ENCODE measurements around the gene PLXNA4.
"Not testable (repeated sequence)": the region's sequence is repeated elsewhere in the genome, so short reads cannot be mapped to it uniquely, and the experiment has no call there.

PLXNA4 gene, protein sequence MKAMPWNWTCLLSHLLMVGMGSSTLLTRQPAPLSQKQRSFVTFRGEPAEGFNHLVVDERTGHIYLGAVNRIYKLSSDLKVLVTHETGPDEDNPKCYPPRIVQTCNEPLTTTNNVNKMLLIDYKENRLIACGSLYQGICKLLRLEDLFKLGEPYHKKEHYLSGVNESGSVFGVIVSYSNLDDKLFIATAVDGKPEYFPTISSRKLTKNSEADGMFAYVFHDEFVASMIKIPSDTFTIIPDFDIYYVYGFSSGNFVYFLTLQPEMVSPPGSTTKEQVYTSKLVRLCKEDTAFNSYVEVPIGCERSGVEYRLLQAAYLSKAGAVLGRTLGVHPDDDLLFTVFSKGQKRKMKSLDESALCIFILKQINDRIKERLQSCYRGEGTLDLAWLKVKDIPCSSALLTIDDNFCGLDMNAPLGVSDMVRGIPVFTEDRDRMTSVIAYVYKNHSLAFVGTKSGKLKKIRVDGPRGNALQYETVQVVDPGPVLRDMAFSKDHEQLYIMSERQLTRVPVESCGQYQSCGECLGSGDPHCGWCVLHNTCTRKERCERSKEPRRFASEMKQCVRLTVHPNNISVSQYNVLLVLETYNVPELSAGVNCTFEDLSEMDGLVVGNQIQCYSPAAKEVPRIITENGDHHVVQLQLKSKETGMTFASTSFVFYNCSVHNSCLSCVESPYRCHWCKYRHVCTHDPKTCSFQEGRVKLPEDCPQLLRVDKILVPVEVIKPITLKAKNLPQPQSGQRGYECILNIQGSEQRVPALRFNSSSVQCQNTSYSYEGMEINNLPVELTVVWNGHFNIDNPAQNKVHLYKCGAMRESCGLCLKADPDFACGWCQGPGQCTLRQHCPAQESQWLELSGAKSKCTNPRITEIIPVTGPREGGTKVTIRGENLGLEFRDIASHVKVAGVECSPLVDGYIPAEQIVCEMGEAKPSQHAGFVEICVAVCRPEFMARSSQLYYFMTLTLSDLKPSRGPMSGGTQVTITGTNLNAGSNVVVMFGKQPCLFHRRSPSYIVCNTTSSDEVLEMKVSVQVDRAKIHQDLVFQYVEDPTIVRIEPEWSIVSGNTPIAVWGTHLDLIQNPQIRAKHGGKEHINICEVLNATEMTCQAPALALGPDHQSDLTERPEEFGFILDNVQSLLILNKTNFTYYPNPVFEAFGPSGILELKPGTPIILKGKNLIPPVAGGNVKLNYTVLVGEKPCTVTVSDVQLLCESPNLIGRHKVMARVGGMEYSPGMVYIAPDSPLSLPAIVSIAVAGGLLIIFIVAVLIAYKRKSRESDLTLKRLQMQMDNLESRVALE (N-terminal part only)

DNA sequence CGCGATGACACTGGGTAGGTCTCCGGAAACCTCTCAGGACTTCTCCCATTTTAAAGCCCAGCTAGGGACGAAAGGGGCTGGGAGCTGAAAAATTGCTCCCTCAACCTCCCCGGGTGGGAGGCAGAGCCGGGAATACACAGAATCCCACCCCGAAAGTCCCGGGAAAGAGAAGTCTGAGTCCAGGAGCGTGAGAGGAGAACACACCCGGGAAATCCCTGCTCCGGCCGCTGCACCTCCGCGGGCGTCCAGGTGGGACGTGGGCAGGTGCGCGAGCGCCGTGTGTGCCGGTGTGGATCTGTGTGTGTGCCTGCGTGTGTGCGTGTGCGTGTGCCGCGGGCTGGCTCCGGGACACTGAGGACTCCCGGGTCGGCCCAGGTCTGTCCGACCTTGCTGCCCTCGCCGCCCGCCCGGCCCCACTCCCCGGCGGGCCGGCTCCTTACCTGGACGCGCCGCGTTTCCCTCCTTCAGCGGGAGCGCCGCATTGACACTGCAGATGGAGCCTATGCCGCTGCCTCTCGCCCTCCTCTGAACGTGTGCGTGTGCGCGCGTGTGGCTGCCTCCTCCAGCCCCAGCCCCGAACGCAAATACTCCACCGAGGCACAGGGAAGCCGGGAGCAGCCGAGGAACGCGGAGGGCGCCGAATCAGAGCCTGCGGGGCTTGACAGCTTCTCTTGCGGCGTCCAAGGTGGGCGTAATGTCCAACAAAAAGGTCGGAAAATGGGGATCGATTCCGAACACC lies at the start of gene PLXNA4:
PLXNA4 (minus strand) TSS at position 489 of the 739 bp plus-strand sequence. CDS start 67,777 bp downstream, outside the sequence.
- FAIRE-seq, result no peak

DNA sequence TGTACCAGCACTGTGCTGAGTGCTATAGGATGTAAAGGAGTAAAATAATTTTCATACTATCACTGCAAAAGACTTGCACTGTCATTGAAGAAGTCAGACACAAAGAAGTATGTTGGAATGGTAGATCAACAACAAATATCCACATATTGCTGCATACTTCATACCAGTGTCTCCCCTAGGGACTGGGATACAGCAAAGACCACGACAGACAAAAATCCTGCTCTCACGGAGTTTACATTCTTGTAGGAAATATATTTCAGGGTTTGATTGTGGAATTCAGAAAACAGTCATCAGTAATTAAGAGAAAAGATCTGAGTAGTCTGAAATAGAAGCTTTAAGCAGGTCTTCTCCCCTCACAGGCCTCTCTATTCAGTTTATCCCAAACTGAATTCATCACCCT lies 49.4 kb upstream of the PLXNA4 start:
- no peak for FAIRE-seq

DNA sequence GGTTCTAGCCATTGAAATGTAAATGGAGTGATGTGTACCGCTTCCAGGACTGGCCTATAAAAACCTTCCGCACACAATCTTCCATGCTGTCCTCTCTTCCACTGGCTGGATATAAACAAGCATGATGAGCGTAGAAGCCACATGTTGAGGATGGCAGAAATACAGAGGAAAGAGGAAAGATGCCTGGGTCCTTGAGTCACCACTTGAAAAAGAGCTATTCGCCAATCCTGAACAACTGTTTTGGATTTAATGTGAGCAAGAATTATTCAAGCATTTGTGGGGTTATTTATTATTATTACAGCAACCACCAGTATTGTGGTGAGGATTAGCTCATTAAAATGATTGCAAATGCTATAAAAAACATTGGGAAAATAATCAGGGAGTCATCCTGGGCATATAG lies 45.8 kb upstream of the PLXNA4 start:
- FAIRE-seq, result no peak

DNA sequence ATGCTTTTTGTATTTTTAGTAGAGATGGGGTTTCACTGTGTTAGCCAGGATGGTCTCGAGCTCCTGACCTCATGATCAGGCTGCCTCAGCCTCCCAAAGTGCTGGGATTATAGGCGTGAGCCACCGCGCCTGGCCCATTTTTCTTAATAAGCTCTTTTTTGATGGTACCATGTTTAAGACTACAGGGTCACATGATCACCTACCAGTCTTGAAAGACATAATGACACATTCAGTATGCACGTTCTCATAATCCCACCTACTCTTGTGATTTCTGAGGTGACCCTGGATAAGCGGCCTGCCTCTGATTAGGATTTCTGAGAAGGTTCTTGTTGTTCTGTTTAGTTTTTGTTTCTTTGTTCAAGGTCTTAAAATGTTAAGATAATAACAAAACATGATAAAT lies 43.7 kb upstream of the PLXNA4 start:
- no peak for FAIRE-seq

DNA sequence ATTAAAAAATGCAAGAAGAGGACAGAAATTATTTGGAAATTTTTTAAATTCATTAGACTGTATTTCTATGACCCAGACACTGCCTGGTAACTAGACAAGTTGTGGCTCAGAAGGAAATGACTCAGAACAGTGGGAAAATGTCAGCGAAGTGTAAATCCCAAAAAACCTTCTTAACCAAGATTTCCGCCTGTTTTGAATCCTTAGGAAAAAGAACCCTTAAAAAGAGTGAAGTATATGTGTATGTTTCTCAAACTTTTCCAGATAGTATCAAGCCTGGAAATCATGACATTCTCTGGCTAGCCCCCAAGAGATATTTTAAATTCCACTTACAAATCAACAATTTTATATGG lies 42.7 kb upstream of the PLXNA4 start:
- FAIRE-seq, result no peak

DNA sequence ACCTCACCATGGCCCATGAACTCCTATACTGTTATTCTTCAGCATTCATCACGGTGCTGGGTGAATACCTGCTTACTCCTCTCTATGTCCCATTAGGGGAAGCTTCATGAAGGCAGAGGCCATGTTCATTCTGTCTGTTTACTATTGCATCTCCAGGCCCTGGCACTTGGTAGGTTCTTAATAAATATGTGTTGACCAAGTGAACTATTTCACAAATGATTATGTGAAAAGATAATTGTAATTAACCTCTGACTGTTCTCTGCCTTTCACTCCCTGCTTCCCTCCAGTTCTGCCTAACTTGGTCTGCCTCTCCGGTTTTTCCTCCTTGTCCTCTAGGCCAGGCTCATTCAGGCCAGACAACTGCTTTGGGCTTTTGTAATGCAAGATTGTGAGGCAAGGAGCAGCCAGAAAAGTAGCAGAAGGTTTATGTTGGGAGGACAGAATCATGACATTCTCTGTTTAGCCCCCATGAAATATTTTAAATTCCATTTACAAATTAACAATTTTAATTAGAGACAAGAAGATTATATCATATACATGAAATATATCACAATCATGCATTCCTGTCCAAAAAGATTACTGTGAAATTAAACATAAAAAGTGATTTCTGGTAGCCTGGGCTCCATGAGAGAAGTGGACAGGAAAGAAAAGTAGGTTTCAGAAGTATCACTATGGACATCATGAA lies 42.1 kb upstream of the PLXNA4 start:
- no peak for FAIRE-seq

DNA sequence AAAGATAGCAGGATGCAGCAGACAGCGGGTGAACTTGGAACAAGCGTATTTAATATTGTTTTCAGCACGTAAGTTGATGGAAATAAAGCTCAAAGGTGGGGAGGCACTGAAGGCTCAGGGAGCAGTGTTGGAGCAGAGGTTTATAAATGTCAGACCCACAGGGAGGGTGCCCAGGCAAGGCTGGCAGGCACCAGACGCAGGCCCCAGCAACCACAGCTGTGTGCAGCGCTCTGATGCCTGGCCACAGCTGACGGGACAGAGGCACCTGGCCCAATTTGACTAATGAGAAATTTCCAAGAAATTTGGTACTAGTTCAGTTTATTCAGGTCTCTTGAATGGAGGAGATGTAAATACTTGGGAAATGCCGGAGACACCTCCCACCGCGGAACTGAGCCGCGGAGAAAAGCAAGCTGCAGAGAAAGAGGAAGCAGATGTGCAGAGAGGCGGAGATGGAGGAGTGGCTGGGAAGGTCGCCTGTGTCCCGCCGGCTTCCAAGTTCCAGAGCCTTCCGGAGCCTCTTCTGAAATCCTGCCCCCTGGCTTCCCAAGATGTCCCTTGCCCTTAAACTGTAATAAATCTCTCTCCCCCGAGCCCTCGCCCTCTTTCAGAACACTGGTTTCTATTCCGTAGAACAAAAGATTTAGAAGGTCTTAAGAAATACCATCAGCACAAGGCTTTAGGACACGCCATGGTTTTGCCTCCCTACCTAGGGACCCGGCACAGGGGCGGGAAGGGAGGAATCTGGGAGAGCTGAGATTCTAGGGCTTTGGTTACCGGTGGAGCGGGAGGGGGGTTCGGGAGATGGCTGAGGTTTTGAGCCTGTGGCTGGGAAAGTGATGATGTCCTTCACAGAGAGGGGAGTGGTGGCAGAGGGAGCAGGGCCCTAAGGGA lies 38.4 kb upstream of the PLXNA4 start:
- FAIRE-seq, result no peak

DNA sequence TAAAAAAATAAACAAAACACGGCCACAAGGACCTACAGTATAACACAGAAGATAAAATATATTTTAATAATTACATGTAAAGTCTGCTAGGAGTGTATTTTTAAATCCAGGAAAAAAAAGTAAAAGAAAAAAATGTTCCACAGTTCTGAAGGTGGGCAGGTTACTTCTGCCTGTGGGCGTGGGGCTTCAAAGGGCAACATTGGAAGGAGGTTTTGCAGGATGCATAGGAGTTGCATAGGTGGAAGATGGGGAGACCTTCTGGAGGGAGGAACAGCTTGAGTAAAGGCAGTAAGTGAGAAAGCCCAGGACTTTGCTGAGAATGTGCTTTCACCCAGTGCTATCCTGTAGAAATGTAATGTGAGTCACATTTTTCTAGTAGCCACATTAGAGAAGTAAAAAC lies 37.5 kb upstream of the PLXNA4 start:
- no peak for FAIRE-seq

DNA sequence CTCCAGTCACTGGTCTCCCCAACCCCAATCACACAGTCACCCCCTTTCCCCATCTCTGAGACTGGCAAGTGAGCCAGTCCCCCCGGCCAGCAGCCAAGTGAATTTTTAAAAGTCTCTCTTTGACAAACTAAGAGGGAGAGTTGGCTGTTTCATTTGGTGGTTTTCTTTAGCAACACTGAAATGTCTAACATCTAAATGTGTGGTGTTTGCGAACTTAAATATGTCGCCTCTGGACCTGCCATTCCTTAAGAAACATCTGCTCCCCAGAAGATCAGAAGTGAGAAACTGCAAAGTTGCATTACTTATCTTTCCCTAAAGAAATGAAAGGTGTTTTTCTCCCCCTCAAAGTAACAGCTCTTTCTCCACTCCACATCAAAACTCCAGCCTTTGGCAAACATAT lies 34.7 kb upstream of the PLXNA4 start:
- no peak for FAIRE-seq

DNA sequence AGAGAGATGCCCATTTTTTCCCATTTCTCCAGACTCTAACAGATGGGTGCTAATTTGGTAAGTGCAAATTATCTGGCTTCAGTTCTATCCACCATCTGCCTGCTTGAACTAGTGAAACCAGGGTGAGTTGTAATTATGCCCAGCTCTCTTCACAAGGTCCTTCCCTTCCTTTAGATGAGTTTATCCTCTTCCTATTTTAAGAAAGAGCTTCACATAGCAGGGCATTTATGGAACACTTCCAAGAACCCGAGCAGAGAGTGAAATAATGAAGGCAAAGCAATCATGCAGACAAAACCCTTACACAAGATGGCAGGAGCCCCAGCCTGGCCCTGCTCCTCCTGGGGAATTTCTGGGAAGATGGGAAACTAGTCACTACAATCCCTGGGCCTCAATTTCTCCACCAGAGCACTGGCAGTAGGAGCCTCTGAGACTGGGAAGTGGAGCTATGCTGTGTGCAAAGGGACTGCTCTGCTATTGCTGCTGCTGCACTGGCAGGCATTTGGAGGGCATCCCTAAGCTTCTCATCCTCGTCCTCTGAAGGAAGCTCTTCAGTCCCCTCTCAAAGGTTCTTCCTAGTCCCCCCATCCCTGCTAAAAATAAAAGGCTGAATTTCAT lies 33.7 kb upstream of the PLXNA4 start:
- FAIRE-seq, result no peak

DNA sequence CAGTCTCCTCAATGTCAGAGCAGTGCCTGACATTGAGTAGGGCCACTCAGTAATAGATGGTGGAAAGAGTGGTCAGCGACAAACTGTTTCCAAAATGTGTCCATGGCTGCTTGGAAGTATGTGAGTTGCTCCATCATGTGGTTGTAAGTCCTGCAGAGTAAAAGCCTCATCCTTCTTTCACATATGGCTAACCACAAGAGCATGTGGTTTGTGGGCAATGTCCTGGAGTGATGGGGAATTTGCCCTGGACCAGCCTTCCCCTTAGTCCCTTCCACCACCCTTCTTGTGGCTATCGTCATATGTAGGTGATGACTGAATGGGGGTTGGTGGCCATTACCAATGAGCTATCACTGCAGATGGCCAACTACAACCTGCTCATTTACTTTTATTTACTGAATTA lies 33.0 kb upstream of the PLXNA4 start:
- no peak for FAIRE-seq

DNA sequence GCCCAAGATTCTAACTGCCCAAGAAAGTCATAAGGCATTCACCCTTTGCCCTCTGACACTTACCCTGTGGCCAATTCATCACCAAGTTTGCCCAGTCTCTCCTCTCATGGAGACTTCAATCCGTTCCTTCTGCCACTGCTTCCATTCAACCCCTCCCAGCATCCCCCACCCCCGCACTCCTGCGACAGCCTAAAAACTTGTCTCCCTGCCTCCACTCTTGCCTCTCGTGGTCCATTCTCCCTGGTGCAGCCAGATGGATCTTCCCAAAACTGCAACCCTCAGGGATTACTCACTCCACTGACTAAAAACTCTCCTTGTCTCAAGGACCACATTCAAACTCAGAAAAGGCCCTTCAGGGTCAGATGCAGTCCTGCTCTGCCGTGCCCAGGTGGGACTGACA lies 32.3 kb upstream of the PLXNA4 start:
- FAIRE-seq, result no peak

DNA sequence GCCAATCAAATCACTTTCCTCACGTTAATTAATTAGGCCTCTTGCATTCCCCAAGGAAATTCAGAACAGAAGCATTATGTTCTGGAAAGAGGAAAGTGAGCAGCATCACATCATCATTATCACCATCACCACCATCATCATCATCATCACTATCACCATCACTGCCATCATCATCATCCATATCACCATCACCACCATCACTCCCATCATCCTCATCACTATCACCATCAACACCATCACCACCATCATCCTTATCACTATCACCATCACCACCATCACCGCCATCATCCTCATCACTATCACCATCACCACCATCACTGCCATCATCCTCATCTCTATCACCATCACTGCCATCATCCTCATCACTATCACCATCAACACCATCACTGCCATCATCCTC lies 31.4 kb upstream of the PLXNA4 start:
- no peak for FAIRE-seq

DNA sequence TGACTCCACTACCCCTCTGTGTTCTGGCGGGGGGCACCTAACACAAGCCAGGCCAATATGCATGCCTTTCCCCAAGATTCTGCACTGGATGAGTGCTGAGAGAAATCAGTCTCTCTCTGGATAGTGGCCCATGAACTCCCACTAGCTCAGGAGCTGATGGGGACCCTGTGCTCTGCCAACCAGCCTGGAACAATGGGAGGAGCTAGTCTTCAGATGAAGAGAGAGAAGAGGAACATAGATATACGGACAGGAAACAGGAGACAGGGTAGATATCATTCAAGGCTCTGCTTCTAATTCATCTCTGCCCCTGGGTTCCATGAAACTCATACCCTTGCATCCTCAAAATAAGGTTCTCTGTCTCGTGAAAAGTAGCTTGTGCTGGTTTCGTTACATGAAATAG lies 27.9 kb upstream of the PLXNA4 start:
- FAIRE-seq, result no peak

DNA sequence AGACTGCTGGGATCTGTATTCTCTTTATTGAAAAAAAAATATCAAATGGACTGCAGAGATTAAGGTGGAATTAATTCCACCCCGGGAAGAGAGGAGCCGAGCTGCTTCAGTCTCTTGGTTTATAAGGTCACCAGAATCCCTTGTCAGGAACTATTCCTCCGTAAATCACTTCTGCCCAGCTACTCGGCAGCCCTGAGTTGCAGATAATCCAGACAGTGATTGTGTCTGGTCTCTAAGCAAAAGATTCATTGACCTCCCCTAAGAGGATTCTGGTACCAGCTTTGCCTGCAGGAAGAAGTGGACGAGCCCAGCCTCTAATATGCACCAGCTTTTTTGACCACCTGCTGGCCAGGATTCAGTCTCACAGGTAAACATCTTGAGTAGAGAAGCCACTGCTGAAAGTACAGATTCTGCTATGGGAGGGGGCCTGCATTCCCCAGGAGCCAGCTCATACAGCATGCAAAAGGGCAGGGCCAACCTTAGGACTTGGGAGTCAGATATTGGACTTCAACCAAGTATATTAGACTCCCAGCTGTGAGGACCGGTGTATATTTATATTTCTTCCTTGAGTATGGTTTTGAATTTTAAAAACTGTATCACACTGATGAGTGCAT lies 27.1 kb upstream of the PLXNA4 start:
- FAIRE-seq, result no peak

DNA sequence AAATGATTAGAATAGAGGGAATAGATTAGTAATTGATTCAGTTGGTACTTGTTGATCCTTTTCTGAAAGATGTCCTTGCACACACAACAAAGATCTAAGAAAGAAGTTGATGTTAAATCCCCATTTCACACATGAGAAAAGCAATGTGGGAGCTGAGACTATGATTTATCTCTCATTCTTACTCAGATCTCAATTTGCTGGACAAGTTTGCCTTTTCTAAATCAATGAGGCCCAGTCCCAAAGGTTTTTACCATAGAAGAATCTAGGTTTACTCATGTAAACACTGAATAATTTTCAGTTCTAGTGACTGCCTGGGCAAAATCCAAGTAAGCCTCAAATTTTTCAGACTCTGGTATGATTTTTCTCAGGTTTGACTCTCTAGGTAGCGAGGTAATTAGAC lies 25.5 kb upstream of the PLXNA4 start:
- FAIRE-seq, result no peak

DNA sequence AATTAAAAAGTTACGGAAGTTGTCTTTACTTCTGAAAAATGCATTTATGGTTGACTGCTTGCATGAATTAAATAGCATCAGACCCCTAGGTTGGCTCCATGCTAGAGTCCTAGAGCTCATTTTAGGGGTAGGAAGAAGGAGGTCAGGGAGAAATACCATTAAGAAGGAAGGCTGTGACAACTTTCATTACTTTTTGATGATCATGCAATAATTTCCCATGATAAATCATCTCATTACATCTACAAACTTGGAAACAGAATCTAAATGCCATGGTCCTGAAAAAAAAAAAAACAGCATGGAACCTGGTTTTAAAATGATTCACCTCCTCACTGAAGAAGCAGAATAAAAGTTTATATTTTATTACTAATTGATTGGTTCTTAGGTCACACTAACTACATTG lies 20.3 kb upstream of the PLXNA4 start:
- FAIRE-seq, result no peak

DNA sequence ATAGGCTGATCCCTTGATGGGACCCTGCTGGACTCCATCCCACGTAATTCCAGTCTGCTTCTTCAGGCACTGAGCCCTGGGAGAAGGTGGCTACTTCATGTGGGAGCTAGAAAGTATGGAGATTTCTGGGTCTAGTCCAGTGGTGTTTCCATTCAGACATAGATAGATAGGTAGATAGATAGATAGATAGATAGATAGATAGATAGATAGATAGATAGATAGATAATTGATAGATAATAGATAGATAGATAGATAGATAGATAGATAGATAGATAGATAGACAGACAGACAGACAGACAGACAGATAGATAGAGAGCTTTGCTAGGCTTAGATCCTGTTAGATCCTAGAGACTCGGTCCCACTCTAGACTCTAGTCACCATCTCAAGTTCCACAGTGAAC lies 18.5 kb upstream of the PLXNA4 start:
- FAIRE-seq, result not testable (repeated sequence)

DNA sequence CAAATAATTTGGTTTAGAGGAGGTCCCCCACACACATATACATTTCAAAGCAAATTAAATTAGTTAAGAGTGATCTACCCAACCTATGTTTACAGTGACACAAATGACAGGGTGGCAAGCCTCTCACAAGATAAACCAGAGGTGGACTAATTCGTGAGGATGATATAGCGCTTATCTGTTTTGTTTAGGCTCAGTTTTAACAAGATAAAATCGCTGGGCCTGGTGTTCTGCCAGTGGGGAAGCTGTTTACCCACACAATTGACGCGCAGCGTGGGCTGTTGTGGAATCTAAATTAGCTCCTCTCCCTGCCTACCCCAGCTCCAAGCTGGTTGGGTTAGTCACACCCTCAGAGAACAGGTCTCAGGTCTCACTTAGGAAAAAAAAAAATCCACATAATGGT lies 16.7 kb upstream of the PLXNA4 start:
- FAIRE-seq, result no peak
